ENCODE measurements around the gene GLIS2. TPM values are rescaled to one million over a fixed set of nuclear protein-coding genes. Genes with fewer than 3 reads are reported as not detected.
A peak's percentile ranks its signal among the peaks of the same experiment; 100 is the strongest.

GLIS2 gene
- total and polyA plus RNA-seq, 2 experiments from 2014 or later: 10.3 to 14.5 TPM

GRCh38 chr16:4318967-4319366 is 3.1 kb downstream of the GLIS2 start:
- Histone ChIP-seq H3K4me3 (no peak overlapping the region), H3K27ac (peak overlapping the region; percentile 36), H3K36me3 (no peaks in the 10 kb centered on the region)

GRCh38 chr16:4319454-4320421 is 3.9 kb downstream of the GLIS2 start:
- Histone ChIP-seq H3K27me3 (no peaks in the 10 kb centered on the region), H3K4me1 (ENCODE audit: low read depth) (peaks cover 51% of the 10 kb centered on the region), H3K9me3 (ENCODE audit: low read depth) (no peaks in the 10 kb centered on the region), H3K27ac (no peak overlapping the region), H3K36me3 (no peaks in the 10 kb centered on the region), H3K4me3 (no peak overlapping the region)
- TF ChIP-seq CTCF (IDR thresholded peaks at IDR 0.05; ENCODE audit: low read depth, low read length): no peak
- DNase-seq (ENCODE audit: low read depth in 1 of 2, low spot score in 1 of 2): peak in 1 of 2 donors; percentile 20

More at GRCh38 chr16:4318967-4319366, 3.1 kb downstream of the GLIS2 start:
- TF ChIP-seq CTCF (IDR thresholded peaks at IDR 0.05; ENCODE audit: low read depth, low read length): no peak
- no peaks in the 10 kb centered on the region for H3K9me3 ChIP-seq (ENCODE audit: low read depth)
- no peaks in the 10 kb centered on the region for H3K27me3 ChIP-seq
- peaks cover 46% of the 10 kb centered on the region for H3K4me1 ChIP-seq (ENCODE audit: low read depth)
- no peak for DNase-seq (ENCODE audit: low read depth in 1 of 2, low spot score in 1 of 2)

- no peak overlapping the region for H3K4me3 ChIP-seq
- H3K27me3 ChIP-seq: no peaks in the 10 kb centered on the region
- H3K4me1 ChIP-seq (ENCODE audit: low read depth): peaks cover 51% of the 10 kb centered on the region
- no peak for DNase-seq (ENCODE audit: low read depth in 1 of 2, low spot score in 1 of 2)
- no peaks in the 10 kb centered on the region for H3K9me3 ChIP-seq (ENCODE audit: low read depth)
- H3K36me3 ChIP-seq: no peaks in the 10 kb centered on the region
- no peak for TF ChIP-seq CTCF (IDR thresholded peaks at IDR 0.05; ENCODE audit: low read depth, low read length)
- no peak overlapping the region for H3K27ac ChIP-seq
These were observed 4.8 kb downstream of the GLIS2 start for GRCh38 chr16:4320571-4321137.

- Histone ChIP-seq H3K9me3 (ENCODE audit: low read depth) (no peaks in the 10 kb centered on the region), H3K4me1 (ENCODE audit: low read depth) (peaks cover 51% of the 10 kb centered on the region), H3K27ac (no peak overlapping the region), H3K36me3 (no peaks in the 10 kb centered on the region), H3K27me3 (no peaks in the 10 kb centered on the region), H3K4me3 (no peak overlapping the region)
- DNase-seq (ENCODE audit: low read depth in 1 of 2, low spot score in 1 of 2): no peak
- no peak for TF ChIP-seq CTCF (IDR thresholded peaks at IDR 0.05; ENCODE audit: low read depth, low read length)
These were observed 5.6 kb downstream of the GLIS2 start for GRCh38 chr16:4321286-4322120.

Data from cardiac muscle cell (in vitro differentiated cells and primary cell).